8988T (cell line): Measurements from ENCODE around the gene SORCS2.

ENCODE experiments used
- DNase-seq: peaks from one replicate; pipeline ENCODE4 v3.0.0; 2011

Gene SORCS2

GRCh38 chr4:7662507-7662846 lies 470.1 kb downstream of the SORCS2 start:
- DNase-seq: no peak

GRCh38 chr4:7663075-7663541 lies 470.8 kb downstream of the SORCS2 start:
- DNase-seq: no peak

- no peak for DNase-seq
These were observed 471.8 kb downstream of the SORCS2 start for GRCh38 chr4:7664106-7664505.

- DNase-seq: no peak
These were observed 473.0 kb downstream of the SORCS2 start for GRCh38 chr4:7665321-7665720.

GRCh38 chr4:7666011-7666410 lies 473.7 kb downstream of the SORCS2 start:
- no peak for DNase-seq

- DNase-seq: no peak
These were observed 474.4 kb downstream of the SORCS2 start for GRCh38 chr4:7666744-7667143.

- DNase-seq: no peak
These were observed 475.9 kb downstream of the SORCS2 start for GRCh38 chr4:7668271-7668670.

GRCh38 chr4:7668826-7669225 lies 476.5 kb downstream of the SORCS2 start:
- no peak for DNase-seq

GRCh38 chr4:7672601-7673000 lies 480.3 kb downstream of the SORCS2 start:
- DNase-seq: no peak

GRCh38 chr4:7673121-7673520 lies 480.8 kb downstream of the SORCS2 start:
- no peak for DNase-seq

- no peak for DNase-seq
These were observed 482.4 kb downstream of the SORCS2 start for GRCh38 chr4:7674706-7675105.

- no peak for DNase-seq
These were observed 482.8 kb downstream of the SORCS2 start for GRCh38 chr4:7675136-7675535.

GRCh38 chr4:7675612-7676320 lies 483.4 kb downstream of the SORCS2 start:
- DNase-seq: no peak

- no peak for DNase-seq
These were observed 484.1 kb downstream of the SORCS2 start for GRCh38 chr4:7676398-7676922.

- DNase-seq: no peak
These were observed 484.7 kb downstream of the SORCS2 start for GRCh38 chr4:7677086-7677485.

GRCh38 chr4:7677799-7678301 lies 485.5 kb downstream of the SORCS2 start:
- DNase-seq: no peak

GRCh38 chr4:7678318-7678852 lies 486.0 kb downstream of the SORCS2 start:
- DNase-seq: no peak

GRCh38 chr4:7679406-7680040 lies 487.2 kb downstream of the SORCS2 start:
- DNase-seq: no peak

GRCh38 chr4:7680106-7680505 lies 487.8 kb downstream of the SORCS2 start:
- DNase-seq: no peak

GRCh38 chr4:7680731-7681130 lies 488.4 kb downstream of the SORCS2 start:
- DNase-seq: no peak

- DNase-seq: no peak
These were observed 490.9 kb downstream of the SORCS2 start for GRCh38 chr4:7683126-7683703.

GRCh38 chr4:7684294-7684693 lies 492.0 kb downstream of the SORCS2 start:
- no peak for DNase-seq

GRCh38 chr4:7686070-7686870 lies 493.9 kb downstream of the SORCS2 start:
- DNase-seq: no peak
